Measurements from ENCODE around the gene MVP. TPM values are rescaled to one million over a fixed set of nuclear protein-coding genes. Genes with fewer than 3 reads are reported as not detected.
A peak's percentile ranks its signal among the peaks of the same experiment; 100 is the strongest.

The MVP gene
- total RNA-seq, 1 donor from 2014 or later: 13.1 TPM

- H3K9me3 Mint-ChIP-seq: no peaks in the 10 kb centered on the region
- H3K4me3 Mint-ChIP-seq: no peak overlapping the region
- H3K36me3 Mint-ChIP-seq: peaks cover 11% of the 10 kb centered on the region
- TF ChIP-seq CTCF (IDR thresholded peaks at IDR 0.05; ENCODE audit: unreplicated experiment): no peak
- peaks cover 6% of the 10 kb centered on the region for H3K4me1 Mint-ChIP-seq
- DNase-seq (ENCODE audit: low spot score in 2 of 2, unreplicated experiment in 2 of 2): no peak
- H3K27me3 Mint-ChIP-seq (ENCODE audit: low read depth): no peaks in the 10 kb centered on the region
- no peak overlapping the region for H3K27ac Mint-ChIP-seq
Observed at GRCh38 chr16:29857133-29857760, 37.0 kb downstream of the MVP start.

DNA sequence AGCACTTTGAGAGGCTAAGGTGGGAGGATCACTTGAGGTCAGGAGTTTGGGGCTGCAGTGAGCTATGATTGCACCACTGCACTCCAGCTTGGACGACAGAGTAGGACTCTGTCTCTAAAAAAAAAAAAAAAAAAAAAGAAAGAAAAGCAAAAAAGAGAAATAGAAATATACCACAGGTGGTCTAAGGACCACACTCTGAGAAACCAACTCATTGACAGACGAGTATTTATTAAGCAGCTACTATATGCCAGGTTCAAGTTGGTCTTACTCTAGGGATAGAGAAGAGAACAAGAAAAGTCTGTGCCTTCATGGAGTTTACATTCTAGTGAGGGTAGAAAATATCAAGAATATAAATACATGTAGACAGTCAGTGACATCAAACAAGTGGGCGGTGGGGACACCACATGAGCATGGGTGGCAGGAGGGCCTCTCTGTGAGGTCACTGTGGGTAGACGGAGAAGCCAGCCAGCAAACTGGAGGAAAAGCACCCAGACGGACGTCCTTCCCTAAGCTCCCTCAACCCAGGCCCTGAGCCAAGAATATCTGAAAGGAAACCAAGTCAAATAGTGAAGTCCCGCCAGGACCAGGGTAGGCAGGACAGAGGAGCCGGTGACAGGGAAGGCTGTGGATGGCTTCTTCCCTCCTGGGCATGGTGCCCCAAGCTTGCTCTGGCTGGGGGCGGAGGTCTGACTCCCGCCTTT, 38.0 kb downstream of the MVP start:
- no peak overlapping the region for H3K4me3 Mint-ChIP-seq
- TF ChIP-seq CTCF (IDR thresholded peaks at IDR 0.05; ENCODE audit: unreplicated experiment): no peak
- H3K4me1 Mint-ChIP-seq: peaks cover 8% of the 10 kb centered on the region
- DNase-seq (ENCODE audit: low spot score in 2 of 2, unreplicated experiment in 2 of 2): no peak
- no peaks in the 10 kb centered on the region for H3K9me3 Mint-ChIP-seq
- no peak overlapping the region for H3K27ac Mint-ChIP-seq
- peaks cover 11% of the 10 kb centered on the region for H3K36me3 Mint-ChIP-seq
- H3K27me3 Mint-ChIP-seq (ENCODE audit: low read depth): no peaks in the 10 kb centered on the region

DNA sequence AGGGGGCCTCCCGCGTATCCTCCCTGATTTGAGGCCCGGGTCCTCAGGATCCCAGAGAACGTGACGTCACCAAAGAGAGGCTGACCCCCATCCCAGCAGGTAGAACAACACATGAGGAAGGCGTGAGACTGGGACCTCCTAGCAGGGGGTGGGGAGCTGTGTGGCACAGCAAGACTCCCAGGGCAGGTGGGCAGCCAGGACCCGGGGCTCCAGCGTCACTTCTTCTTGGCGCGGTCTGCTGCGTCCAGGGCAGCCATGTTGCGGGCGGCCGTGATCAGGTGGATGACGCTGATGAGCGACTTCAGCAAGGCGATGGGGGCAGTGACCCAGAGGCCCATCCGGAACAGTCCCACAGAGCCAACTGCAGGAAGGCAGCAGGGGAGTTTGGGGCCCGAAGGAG, 38.7 kb downstream of the MVP start:
- H3K27me3 Mint-ChIP-seq (ENCODE audit: low read depth): no peaks in the 10 kb centered on the region

GRCh38 chr16:29860218-29860617, 40.0 kb downstream of the MVP start:
- no peaks in the 10 kb centered on the region for H3K9me3 Mint-ChIP-seq
- no peaks in the 10 kb centered on the region for H3K27me3 Mint-ChIP-seq (ENCODE audit: low read depth)
- H3K4me3 Mint-ChIP-seq: peak overlapping the region; percentile 94
- H3K4me1 Mint-ChIP-seq: peaks cover 9% of the 10 kb centered on the region
- H3K36me3 Mint-ChIP-seq: peaks cover 11% of the 10 kb centered on the region
- TF ChIP-seq CTCF (IDR thresholded peaks at IDR 0.05; ENCODE audit: unreplicated experiment): no peak
- H3K27ac Mint-ChIP-seq: no peak overlapping the region
- DNase-seq (ENCODE audit: low spot score in 2 of 2, unreplicated experiment in 2 of 2): no peak

More for the DNA sequence above, 38.7 kb downstream of the MVP start:
- no peak for DNase-seq (ENCODE audit: low spot score in 2 of 2, unreplicated experiment in 2 of 2)
- Mint-ChIP-seq H3K4me3 (no peak overlapping the region), H3K36me3 (peaks cover 11% of the 10 kb centered on the region), H3K4me1 (peaks cover 9% of the 10 kb centered on the region), H3K9me3 (no peaks in the 10 kb centered on the region), H3K27ac (no peak overlapping the region)
- no peak for TF ChIP-seq CTCF (IDR thresholded peaks at IDR 0.05; ENCODE audit: unreplicated experiment)

DNA sequence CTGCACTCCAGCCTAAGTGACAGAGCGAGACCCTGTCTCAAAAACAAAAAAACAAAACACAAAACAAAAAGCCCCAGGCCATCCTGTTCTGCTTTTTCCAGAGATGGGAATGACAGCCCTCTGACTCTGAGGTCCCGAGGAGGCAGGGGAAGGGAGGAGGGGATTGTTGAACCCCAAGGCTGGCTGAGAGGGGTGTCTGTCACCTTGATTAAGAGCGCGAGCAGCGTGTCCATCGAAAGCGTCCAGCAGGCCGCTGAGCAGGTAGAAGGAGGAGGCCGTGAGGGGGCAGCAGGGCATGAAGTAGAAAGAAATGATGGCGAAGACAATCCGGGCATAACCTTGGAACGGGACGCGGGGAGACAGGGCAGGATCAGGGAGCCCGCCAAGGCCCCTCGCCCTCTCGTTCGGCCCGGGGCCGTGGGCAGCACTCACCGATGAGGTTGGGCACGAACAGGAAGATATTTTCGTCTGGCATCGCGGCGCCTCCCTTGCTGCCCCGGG, 42.2 kb downstream of the MVP start:
- no peak for TF ChIP-seq CTCF (IDR thresholded peaks at IDR 0.05; ENCODE audit: unreplicated experiment)
- no peaks in the 10 kb centered on the region for H3K9me3 Mint-ChIP-seq
- no peaks in the 10 kb centered on the region for H3K27me3 Mint-ChIP-seq (ENCODE audit: low read depth)
- H3K4me1 Mint-ChIP-seq: peaks cover 9% of the 10 kb centered on the region
- DNase-seq (ENCODE audit: low spot score in 2 of 2, unreplicated experiment in 2 of 2): no peak
- peak overlapping the region; percentile 94 for H3K4me3 Mint-ChIP-seq
- peaks cover 11% of the 10 kb centered on the region for H3K36me3 Mint-ChIP-seq
- H3K27ac Mint-ChIP-seq: peak overlapping the region; percentile 91

Data from mesothelial cell of epicardium (in vitro differentiated cells).